Mesangial cell (primary cell): ENCODE data around the gene L3MBTL1. TPM values are rescaled to one million over a fixed set of nuclear protein-coding genes. Genes with fewer than 3 reads are reported as not detected.

Source experiments
- total RNA-seq: library from RNA; depleted of rRNA; stranded (reverse); fragments of >200 nt; gene quantifications from 2 replicates; pipeline ENCODE4 v1.2.3, GENCODE V29; 2015

The L3MBTL1 gene
- 3.3 and 10.3 TPM in 2 replicates for total RNA-seq

DNA sequence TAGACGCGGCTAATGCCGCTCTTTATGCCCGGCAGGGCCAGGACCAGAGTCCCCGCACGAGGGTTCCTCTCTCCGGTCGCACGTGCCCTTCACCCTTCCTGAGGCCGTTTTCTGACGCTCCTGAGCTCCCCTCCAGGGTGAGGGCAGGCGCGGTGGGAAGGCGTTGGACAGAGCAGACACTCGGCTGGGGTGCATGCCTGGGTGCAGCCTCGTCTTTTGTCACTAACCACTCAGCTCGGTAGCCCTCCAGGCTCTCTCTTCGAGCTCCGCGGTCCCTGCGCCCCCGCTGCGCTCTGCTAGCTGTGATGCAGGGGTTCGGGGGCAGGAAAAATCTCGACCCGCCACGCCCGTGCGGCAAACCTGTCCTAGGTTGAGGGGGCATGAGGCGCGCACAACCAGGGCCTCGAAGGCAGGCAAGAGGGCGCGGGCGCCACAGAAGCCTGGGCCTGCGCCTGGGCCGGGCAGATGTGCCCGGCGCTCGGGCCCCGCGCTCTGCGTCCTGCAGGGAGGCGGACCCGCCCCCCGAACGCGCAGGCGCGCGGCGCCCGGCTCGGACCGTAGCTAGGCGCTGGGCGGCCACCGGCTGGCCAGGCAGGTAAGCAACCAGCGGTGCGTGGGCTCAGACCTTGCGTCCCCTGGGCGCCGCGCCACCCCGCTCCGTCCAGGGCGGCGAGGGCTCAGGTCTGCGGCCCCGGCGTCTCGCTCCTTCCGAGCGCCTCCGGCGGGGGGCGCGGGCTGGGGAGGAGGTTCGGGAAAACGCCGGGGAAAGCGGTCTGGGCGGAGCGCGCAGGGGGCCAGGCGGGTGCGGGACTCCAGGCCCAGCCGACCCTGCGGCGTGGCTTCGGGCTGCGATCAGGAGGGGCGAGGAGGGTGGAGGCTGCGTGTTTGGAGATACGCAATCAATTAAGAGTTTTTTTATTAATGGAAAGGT is at the start of gene L3MBTL1:
L3MBTL1 (plus strand) TSS at position 548 of the 931 bp plus-strand sequence. CDS start 5,807 bp downstream, outside the sequence.

GRCh38 chr20:43558412-43559146 is 51.1 kb downstream of the L3MBTL1 start, which contains the start of gene SGK2:
Gene SGK2, plus strand, starts transcription at chr20:43559027. Its CDS starts 7,469 bp downstream, at chr20:43566496.

GRCh38 chr20:43590392-43591303 is 83.2 kb downstream of the L3MBTL1 start, which contains the start of gene IFT52:
Gene IFT52, plus strand, starts transcription at chr20:43590937. Its CDS starts 3,762 bp downstream, at chr20:43594699.

Other genes starting within 250 kb of the L3MBTL1 start
- 42.2 and 45.1 TPM in 2 replicates for gene SRSF6, start 49.8 kb upstream of the L3MBTL1 start, total RNA-seq
- gene SGK2, start 51.3 kb downstream of the L3MBTL1 start, total RNA-seq = 1.8 and 15.6 TPM in 2 replicates
- 18.3 and 37.8 TPM in 2 replicates for gene IFT52, start 83.2 kb downstream of the L3MBTL1 start, total RNA-seq
- gene MYBL2, start 159.4 kb downstream of the L3MBTL1 start, total RNA-seq = 6.7 and 118 TPM in 2 replicates
- gene GTSF1L, start 219.3 kb downstream of the L3MBTL1 start, total RNA-seq = not detected in 2 replicates